H9 (cell line): ENCODE data around the gene RASA2. TPM values are rescaled to one million over a fixed set of nuclear protein-coding genes. Genes with fewer than 3 reads are reported as not detected.

Experiments used
- DNase-seq: peaks from one replicate; pipeline ENCODE4 v3.0.0-alpha.2; 2017
- H2AFZ ChIP-seq: one replicate; pipeline ENCODE4 v1.6.1; 2013; ENCODE audit warnings: mild to moderate bottlenecking, low read length, control low read depth, moderate library complexity
- H2AK5ac ChIP-seq: 2 replicates; pipeline ENCODE4 v1.6.1; 2013; ENCODE audit warnings: low read length, control low read depth, mixed read lengths; ENCODE audit not compliant: insufficient read length
- H2BK120ac ChIP-seq: one replicate; pipeline ENCODE4 v1.6.1; 2013; ENCODE audit warnings: low read depth, mild to moderate bottlenecking, low read length, control low read depth, inconsistent platforms; ENCODE audit not compliant: poor library complexity, severe bottlenecking
- H2BK12ac ChIP-seq: 2 replicates; pipeline ENCODE4 v1.6.1; 2013; ENCODE audit warnings: low read length, control low read depth, mixed read lengths, low read depth; ENCODE audit not compliant: insufficient read length
- H2BK15ac ChIP-seq: 2 replicates; pipeline ENCODE4 v1.6.1; 2013; ENCODE audit warnings: low read depth, low read length, control low read depth
- H2BK20ac ChIP-seq: one replicate; pipeline ENCODE4 v1.6.1; 2013; ENCODE audit warnings: low read depth, mild to moderate bottlenecking, low read length, control low read depth, inconsistent platforms; ENCODE audit not compliant: poor library complexity, severe bottlenecking
- H2BK5ac ChIP-seq: 2 replicates; pipeline ENCODE4 v1.6.1; 2013; ENCODE audit warnings: low read length, control low read depth, mixed read lengths; ENCODE audit not compliant: insufficient read length
- H3K14ac ChIP-seq: 2 replicates; pipeline ENCODE4 v1.6.1; 2013; ENCODE audit warnings: low read length, control low read depth; ENCODE audit not compliant: insufficient read depth
- H3K18ac ChIP-seq: 2 replicates; pipeline ENCODE4 v1.6.1; 2013; ENCODE audit warnings: low read depth, mild to moderate bottlenecking, mixed read lengths, low read length, control low read depth; ENCODE audit not compliant: insufficient read length
- H3K23ac ChIP-seq: 2 replicates; pipeline ENCODE4 v1.6.1; 2013; ENCODE audit warnings: low read length, control low read depth, mixed read lengths, low read depth; ENCODE audit not compliant: insufficient read length
- H3K23me2 ChIP-seq: 2 replicates; pipeline ENCODE4 v1.6.1; 2013; ENCODE audit warnings: low read depth, mild to moderate bottlenecking, mixed read lengths, low read length, control low read depth; ENCODE audit not compliant: insufficient read length, poor library complexity, severe bottlenecking
- H3K27ac ChIP-seq: 2 replicates; pipeline ENCODE4 v1.5.1; 2013; ENCODE audit warnings: low read length, control low read depth, mixed read lengths, low read depth; ENCODE audit not compliant: insufficient read length
- H3K27me3 ChIP-seq: 2 replicates; pipeline ENCODE4 v1.6.1; 2013; ENCODE audit warnings: low read length, control low read depth, inconsistent platforms; ENCODE audit not compliant: insufficient read depth
- H3K4ac ChIP-seq: 2 replicates; pipeline ENCODE4 v1.6.1; 2013; ENCODE audit warnings: low read depth, mild to moderate bottlenecking, control low read depth, inconsistent platforms, low read length, moderate library complexity
- H3K4me1 ChIP-seq: 2 replicates; pipeline ENCODE4 v1.6.1; 2013; ENCODE audit warnings: low read length, control low read depth, inconsistent platforms; ENCODE audit not compliant: insufficient read depth
- H3K4me2 ChIP-seq: 2 replicates; pipeline ENCODE4 v1.6.1; 2013; ENCODE audit warnings: low read length, control low read depth, mixed read lengths; ENCODE audit not compliant: insufficient read length, insufficient read depth
- H3K56ac ChIP-seq: 2 replicates; pipeline ENCODE4 v1.6.1; 2013; ENCODE audit warnings: low read depth, mild to moderate bottlenecking, mixed read lengths, low read length, control low read depth; ENCODE audit not compliant: insufficient read length
- H3K79me1 ChIP-seq: 2 replicates; pipeline ENCODE4 v1.6.1; 2013; ENCODE audit warnings: low read depth, mild to moderate bottlenecking, moderate library complexity, low read length, control low read depth, inconsistent platforms; ENCODE audit not compliant: insufficient read depth, poor library complexity, severe bottlenecking
- H3K79me2 ChIP-seq: 2 replicates; pipeline ENCODE4 v1.6.1; 2013; ENCODE audit warnings: low read length, control low read depth, inconsistent platforms; ENCODE audit not compliant: insufficient read depth
- H3K9ac ChIP-seq: 2 replicates; pipeline ENCODE4 v1.6.1; 2013; ENCODE audit warnings: low read length, control low read depth, mixed read lengths; ENCODE audit not compliant: insufficient read length; ENCODE audit errors: extremely low read depth
- H3K9me3 ChIP-seq: one replicate; pipeline ENCODE4 v1.6.1; 2013; ENCODE audit warnings: low read depth, low read length, inconsistent platforms; ENCODE audit not compliant: control insufficient read depth
- H3T11ph ChIP-seq: one replicate; pipeline ENCODE4 v1.6.1; 2013; ENCODE audit warnings: mild to moderate bottlenecking, low read length, control low read depth, inconsistent platforms
- H4K20me1 ChIP-seq: one replicate; pipeline ENCODE4 v1.6.1; 2013; ENCODE audit not compliant: control insufficient read depth, insufficient read length, insufficient read depth
- H4K5ac ChIP-seq: 2 replicates; pipeline ENCODE4 v1.6.1; 2013; ENCODE audit warnings: low read depth, mild to moderate bottlenecking, mixed read lengths, low read length, control low read depth; ENCODE audit not compliant: insufficient read length
- H4K8ac ChIP-seq: replicated peaks from 2 replicates; pipeline ENCODE4 v1.6.1; 2013; ENCODE audit warnings: low read length, control low read depth, mixed read lengths, low read depth; ENCODE audit not compliant: insufficient read length
- H4K91ac ChIP-seq: 2 replicates; pipeline ENCODE4 v1.6.1; 2013; ENCODE audit warnings: low read depth, mild to moderate bottlenecking, moderate library complexity, mixed read lengths, low read length, control low read depth; ENCODE audit not compliant: insufficient read length
- H3K27ac Mint-ChIP-seq, 3 experiments: 2 replicates in 2 of 3; 3 replicates in 1 of 3; pipeline ENCODE4 v1.8.0; 2020 to 2021; ENCODE audit warnings: mixed read lengths in 3 of 3, mild to moderate bottlenecking in 1 of 3, moderate library complexity in 1 of 3
- H3K27me3 Mint-ChIP-seq: 2 replicates; pipeline ENCODE4 v1.8.0; 2021; ENCODE audit warnings: low read depth, mild to moderate bottlenecking, moderate library complexity, mixed read lengths
- H3K36me3 Mint-ChIP-seq, 3 experiments: 2 replicates in 2 of 3; 3 replicates in 1 of 3; pipeline ENCODE4 v1.8.0; 2020 to 2021; ENCODE audit warnings: low read depth in 3 of 3, mixed read lengths in 3 of 3; ENCODE audit not compliant: insufficient read depth in 1 of 3
- H3K4me1 Mint-ChIP-seq, 2 experiments: 2 replicates each; pipeline ENCODE4 v1.8.0; 2020; ENCODE audit warnings: mixed read lengths in 2 of 2
- H3K4me3 Mint-ChIP-seq, 2 experiments: 2 replicates in 1 of 2; 3 replicates in 1 of 2; pipeline ENCODE4 v1.8.0; 2020 to 2021; ENCODE audit warnings: mild to moderate bottlenecking in 2 of 2, mixed read lengths in 2 of 2, moderate library complexity in 1 of 2
- H3K9me3 Mint-ChIP-seq, 2 experiments: 2 replicates in 1 of 2; 3 replicates in 1 of 2; pipeline ENCODE4 v1.8.0; 2020; ENCODE audit warnings: mild to moderate bottlenecking in 2 of 2, mixed read lengths in 2 of 2, moderate library complexity in 1 of 2
- CTCF ChIP-seq: fragments of 200-600 bp; sonication (generic); conservative IDR thresholded peaks from 3 replicates; pipeline ENCODE4 v1.8.0; 2021; ENCODE audit warnings: antibody characterized with exemption, mild to moderate bottlenecking
- WGBS: extraction: QIAGEN DNeasy Blood & Tissue Kit; methylation state at CpG from one replicate; pipeline ENCODE4 v1.1.7; 2013; ENCODE audit warnings: missing lambda C conversion rate, low lambda C conversion rate, mixed read lengths; ENCODE audit not compliant: insufficient read length; ENCODE audit errors: extremely low coverage; 5-methylcytosine and 5-hydroxymethylcytosine counted together
- total RNA-seq: library from RNA; stranded (reverse); gene quantifications from 2 replicates; pipeline ENCODE4 v1.2.1, GENCODE V29; 2021

RASA2 gene
- total RNA-seq, 1 experiment from 2014 or later = 24.4 TPM

GRCh38 chr3:141441381-141442364 is 45.2 kb upstream of the RASA2 start:
- H3K27ac ChIP-seq = no peak overlapping the region
- no peak overlapping the region for H3K56ac ChIP-seq
- no peak overlapping the region for H3K4me3 Mint-ChIP-seq
- H3K79me2 ChIP-seq = no peaks in the 10 kb centered on the region
- no peak overlapping the region for H2BK20ac ChIP-seq
- H3K9ac ChIP-seq = no peak overlapping the region
- H3T11ph ChIP-seq = no peak overlapping the region
- no peak overlapping the region for H4K8ac ChIP-seq
- H3K27me3 ChIP-seq = no peaks in the 10 kb centered on the region; the same call in 1 of the 2 replicates
- no peak overlapping the region for H4K5ac ChIP-seq
- DNase-seq = peak; percentile 68
- no peak overlapping the region for H2AFZ ChIP-seq
- no peak overlapping the region for H2BK5ac ChIP-seq
- no peak overlapping the region for H2BK12ac ChIP-seq
- H3K4me1 Mint-ChIP-seq = peaks cover 9 to 10% of the 10 kb centered on the region in 2 experiments
- no peak overlapping the region for H3K18ac ChIP-seq
- no peaks in the 10 kb centered on the region for H3K9me3 Mint-ChIP-seq
- H3K27ac Mint-ChIP-seq = peak overlapping the region in 1 of 3 experiments; percentile 87; a peak in 1 of 7 replicates
- no peaks in the 10 kb centered on the region for H4K20me1 ChIP-seq
- H3K4me2 ChIP-seq = no peak overlapping the region
- no CpG with 5 or more reads among the region's 10 CpGs for WGBS
- no peak overlapping the region for H2BK120ac ChIP-seq
- no peaks in the 10 kb centered on the region for H3K23me2 ChIP-seq
- H3K23ac ChIP-seq = no peak overlapping the region
- peak; percentile 93 for TF ChIP-seq CTCF
- no peaks in the 10 kb centered on the region for H3K9me3 ChIP-seq
- no peak overlapping the region for H2AK5ac ChIP-seq
- H2BK15ac ChIP-seq = no peak overlapping the region
- no peak overlapping the region for H3K4ac ChIP-seq
- H4K91ac ChIP-seq = no peak overlapping the region
- H3K36me3 Mint-ChIP-seq = peaks cover 1 to 14% (median 11%) of the 10 kb centered on the region in 3 experiments; a peak in 4 of 7 replicates
- H3K27me3 Mint-ChIP-seq = no peaks in the 10 kb centered on the region
- no peaks in the 10 kb centered on the region for H3K79me1 ChIP-seq
- no peaks in the 10 kb centered on the region for H3K4me1 ChIP-seq
- H3K14ac ChIP-seq = no peak overlapping the region
